Activated CD4-positive, alpha-beta T cell treated with anti-CD3 and anti-CD28 coated beads, Interleukin-2, Interleukin-4, amounts not matched to agents 100 ng/mL and 50 ng/mL, durations not matched to agents 16 hours and 8 hours (primary cell): ENCODE data around the gene USH2A.
"Not testable (repeated sequence)": the region's sequence is repeated elsewhere in the genome, so short reads cannot be mapped to it uniquely, and the experiment has no call there.

ENCODE experiments used
- DNase-seq: peaks from one replicate; pipeline ENCODE4 v3.0.0-alpha.2; 2020; ENCODE audit warnings: low spot score

Gene USH2A

GRCh38 chr1:216200941-216201340 is 222.3 kb downstream of the USH2A start:
- no peak for DNase-seq

GRCh38 chr1:216194721-216195120 is 228.5 kb downstream of the USH2A start:
- no peak for DNase-seq

GRCh38 chr1:216193839-216194443 is 229.3 kb downstream of the USH2A start:
- DNase-seq: no peak

GRCh38 chr1:216190438-216190837 is 232.8 kb downstream of the USH2A start:
- DNase-seq: no peak

- no peak for DNase-seq
Observed at GRCh38 chr1:216186816-216187215, 236.4 kb downstream of the USH2A start.

- DNase-seq: no peak
Observed at GRCh38 chr1:216186141-216186540, 237.1 kb downstream of the USH2A start.

- DNase-seq: no peak
Observed at GRCh38 chr1:216184126-216184680, 239.0 kb downstream of the USH2A start.

- DNase-seq: no peak
Observed at GRCh38 chr1:216183454-216183853, 239.8 kb downstream of the USH2A start.

- no peak for DNase-seq
Observed at GRCh38 chr1:216183007-216183406, 240.2 kb downstream of the USH2A start.

- no peak for DNase-seq
Observed at GRCh38 chr1:216181590-216181989, 241.7 kb downstream of the USH2A start.

GRCh38 chr1:216178281-216178680 is 245.0 kb downstream of the USH2A start:
- no peak for DNase-seq

GRCh38 chr1:216176970-216177369 is 246.3 kb downstream of the USH2A start:
- no peak for DNase-seq

- DNase-seq: no peak
Observed at GRCh38 chr1:216175714-216176113, 247.5 kb downstream of the USH2A start.

GRCh38 chr1:216173376-216173995 is 249.8 kb downstream of the USH2A start:
- no peak for DNase-seq

GRCh38 chr1:216169351-216169750 is 253.9 kb downstream of the USH2A start:
- DNase-seq: no peak

GRCh38 chr1:216168546-216168945 is 254.7 kb downstream of the USH2A start:
- DNase-seq: no peak

GRCh38 chr1:216154063-216154462 is 269.2 kb downstream of the USH2A start:
- no peak for DNase-seq

- no peak for DNase-seq
Observed at GRCh38 chr1:216153130-216153529, 270.1 kb downstream of the USH2A start.

- DNase-seq: not testable (repeated sequence)
Observed at GRCh38 chr1:216145451-216146018, 277.7 kb downstream of the USH2A start.

- DNase-seq: no peak
Observed at GRCh38 chr1:216144661-216145450, 278.4 kb downstream of the USH2A start.

- DNase-seq: no peak
Observed at GRCh38 chr1:216142921-216143320, 280.3 kb downstream of the USH2A start.

GRCh38 chr1:216140730-216141524 is 282.3 kb downstream of the USH2A start:
- DNase-seq: no peak
